SK-N-SH (cell line): Measurements from ENCODE around the gene TIGIT. TPM values are rescaled to one million over a fixed set of nuclear protein-coding genes. Genes with fewer than 3 reads are reported as not detected.

ENCODE experiments used
- CTCF ChIA-PET: fragments of 300-600, 350-600 bp; formaldehyde crosslinking; extraction: SDS; loops from one replicate; lab custom pipeline; 2021; lab: Yijun Ruan, JAX
- POLR2A ChIA-PET: fragments of 350-600 bp; sonication (Branson Sonifier 250); formaldehyde crosslinking; extraction: SDS; loops from one replicate; lab custom pipeline; 2020; ENCODE audit warnings: antibody characterized with exemption, inconsistent platforms; lab: Yijun Ruan, JAX
- DNase-seq: peaks from one replicate; pipeline ENCODE4 v3.0.0; 2012
- H2AFZ ChIP-seq: fragments of 200-600 bp; sonication (generic); 2 replicates; pipeline ENCODE4 v1.8.1; 2016; ENCODE audit warnings: antibody characterized with exemption, mild to moderate bottlenecking, low read depth
- H3F3A ChIP-seq: fragments of 200-600 bp; sonication (generic); replicated peaks from 2 replicates; pipeline ENCODE3; 2016; ENCODE audit warnings: antibody characterized with exemption, mild to moderate bottlenecking; ENCODE audit not compliant: insufficient read depth
- H3K27ac ChIP-seq, 2 experiments: fragments of 200-500 bp in 1 of 2; fragments of 200-600 bp in 1 of 2; sonication (Bioruptor generic) in 1 of 2; sonication (generic), shearing (Covaris generic) in 1 of 2; 2 replicates each; pipeline versions ENCODE4 v1.5.1 to v1.6.1; 2014 to 2016; ENCODE audit warnings: low read depth in 2 of 2, inconsistent platforms in 1 of 2, low read length in 1 of 2, mild to moderate bottlenecking in 1 of 2, mixed read lengths in 1 of 2
- H3K27me3 ChIP-seq: fragments of 200-600 bp; sonication (generic), shearing (Covaris generic); 2 replicates; pipeline ENCODE4 v1.6.1; 2016; ENCODE audit warnings: mixed run types; ENCODE audit not compliant: insufficient read depth
- H3K36me3 ChIP-seq, 2 experiments: fragments of 200-500 bp in 1 of 2; fragments of 200-600 bp in 1 of 2; sonication (Bioruptor generic) in 1 of 2; sonication (generic) in 1 of 2; replicated peaks in 1 of 2; 2 replicates each; pipeline versions ENCODE3 to v1.5.1; 2014 to 2016; ENCODE audit warnings: low read length in 1 of 2, mild to moderate bottlenecking in 1 of 2; ENCODE audit not compliant: insufficient read depth in 2 of 2, control insufficient read depth in 1 of 2
- H3K4me1 ChIP-seq, 2 experiments: fragments of 200-500 bp in 1 of 2; fragments of 200-600 bp in 1 of 2; sonication (Bioruptor generic) in 1 of 2; sonication (generic), shearing (Covaris generic) in 1 of 2; 2 replicates each; pipeline versions ENCODE4 v1.5.1 to v1.6.1; 2014 to 2016; ENCODE audit warnings: low read depth in 1 of 2, low read length in 1 of 2, mixed run types in 1 of 2; ENCODE audit not compliant: insufficient read depth in 2 of 2, control insufficient read depth in 1 of 2
- H3K4me2 ChIP-seq: fragments of 200-600 bp; sonication (generic), shearing (Covaris generic); 2 replicates; pipeline ENCODE4 v1.6.1; 2017; ENCODE audit warnings: mixed run types
- H3K4me3 ChIP-seq, 2 experiments: fragments of 200-500 bp in 1 of 2; fragments of 200-600 bp in 1 of 2; sonication (Bioruptor generic) in 1 of 2; sonication (generic), shearing (Covaris generic) in 1 of 2; 2 replicates each; pipeline versions ENCODE4 v1.5.1 to v1.8.1; 2014 to 2016; ENCODE audit warnings: low read depth in 2 of 2, inconsistent platforms in 1 of 2, low read length in 1 of 2, mild to moderate bottlenecking in 1 of 2, mixed read lengths in 1 of 2, moderate library complexity in 1 of 2
- H3K79me2 ChIP-seq: fragments of 200-600 bp; sonication (generic); 2 replicates; pipeline ENCODE4 v1.8.1; 2017; ENCODE audit warnings: mild to moderate bottlenecking; ENCODE audit not compliant: insufficient read depth
- H3K9ac ChIP-seq: fragments of 200-600 bp; sonication (generic); 2 replicates; pipeline ENCODE4 v1.6.1; 2017; ENCODE audit warnings: mixed run types
- H3K9me2 ChIP-seq: fragments of 200-600 bp; sonication (generic); 2 replicates; pipeline ENCODE4 v1.6.1; 2017; ENCODE audit warnings: mixed run types
- H3K9me3 ChIP-seq: fragments of 200-600 bp; sonication (generic); 2 replicates; pipeline ENCODE4 v1.6.1; 2017; ENCODE audit warnings: mixed run types, mild to moderate bottlenecking, moderate library complexity
- H4K20me1 ChIP-seq: fragments of 200-600 bp; sonication (generic); 2 replicates; pipeline ENCODE4 v1.6.1; 2017; ENCODE audit warnings: mild to moderate bottlenecking, mixed run types; ENCODE audit not compliant: insufficient read depth
- ELF1 ChIP-seq: IDR thresholded peaks from 2 replicates; pipeline ENCODE4 v1.4.0; 2012
- EZH2phosphoT487 ChIP-seq: fragments of 200-600 bp; sonication (generic); IDR thresholded peaks from 2 replicates; pipeline ENCODE4 v1.6.1; 2017; ENCODE audit warnings: low read depth, mixed run types, mild to moderate bottlenecking, antibody characterized with exemption, moderate library complexity, borderline replicate concordance
- FOXJ3 ChIP-seq: sonication (generic); formaldehyde crosslinking; IDR thresholded peaks from 2 replicates; pipeline ENCODE4 v1.5.1; 2020; ENCODE audit warnings: mild to moderate bottlenecking, missing genetic modification reagents
- GABPA ChIP-seq: IDR thresholded peaks from 2 replicates; pipeline ENCODE4 v1.4.0; 2012; ENCODE audit warnings: low read depth, mild to moderate bottlenecking
- JUND ChIP-seq: IDR thresholded peaks from 2 replicates; pipeline ENCODE4 v1.4.0; 2012
- MXI1 ChIP-seq: IDR thresholded peaks from 2 replicates; pipeline ENCODE4 v1.6.1; 2012; ENCODE audit warnings: mild to moderate bottlenecking, low read depth, low read length, improper control_type of control experiment
- SMC3 ChIP-seq: IDR thresholded peaks from 2 replicates; pipeline ENCODE4 v1.6.1; 2012; ENCODE audit warnings: low read depth, low read length, improper control_type of control experiment
- TEAD4 ChIP-seq: IDR thresholded peaks from 2 replicates; pipeline ENCODE4 v1.4.0; 2012; ENCODE audit warnings: mild to moderate bottlenecking, borderline replicate concordance; ENCODE audit not compliant: insufficient read depth
- WGBS: methylation state at CpG from one replicate; pipeline ENCODE4 v1.1.6; 2017; ENCODE audit warnings: low lambda C conversion rate; 5-methylcytosine and 5-hydroxymethylcytosine counted together
- polyA plus RNA-seq, 3 experiments: library from polyadenylated mRNA; depleted of rRNA; stranded (reverse); fragments of >200 nt; gene quantifications; 2 replicates each; pipeline ENCODE4 v1.2.3, GENCODE V29; 2012
- TF ChIP-seq, protein P1 (sequence below): IDR thresholded peaks from 2 replicates; pipeline ENCODE4 v1.6.1; 2012; ENCODE audit warnings: mild to moderate bottlenecking, low read depth, low read length, moderate library complexity
- TF ChIP-seq, protein P2 (sequence below): fragments of 150-350 bp; IDR thresholded peaks from 2 replicates; pipeline ENCODE4 v1.6.1; 2016; ENCODE audit warnings: mild to moderate bottlenecking, low read depth, low read length
- TF ChIP-seq, protein P3 (sequence below): IDR thresholded peaks from 2 replicates; pipeline ENCODE4 v1.4.0; 2012; ENCODE audit warnings: low read depth, borderline replicate concordance
- TF ChIP-seq, protein P4 (sequence below): fragments of 150-350 bp; IDR thresholded peaks from 2 replicates; pipeline ENCODE4 v1.6.1; 2017; ENCODE audit warnings: antibody characterized with exemption, low read length, low read depth, borderline replicate concordance
- TF ChIP-seq, protein P5 (sequence below): IDR thresholded peaks from 2 replicates; pipeline ENCODE4 v1.4.0; 2012; ENCODE audit warnings: low read depth

The TIGIT gene
- polyA plus RNA-seq, 1 of the 3 experiments (the other 2 are of a cell fraction), result not detected

DNA sequence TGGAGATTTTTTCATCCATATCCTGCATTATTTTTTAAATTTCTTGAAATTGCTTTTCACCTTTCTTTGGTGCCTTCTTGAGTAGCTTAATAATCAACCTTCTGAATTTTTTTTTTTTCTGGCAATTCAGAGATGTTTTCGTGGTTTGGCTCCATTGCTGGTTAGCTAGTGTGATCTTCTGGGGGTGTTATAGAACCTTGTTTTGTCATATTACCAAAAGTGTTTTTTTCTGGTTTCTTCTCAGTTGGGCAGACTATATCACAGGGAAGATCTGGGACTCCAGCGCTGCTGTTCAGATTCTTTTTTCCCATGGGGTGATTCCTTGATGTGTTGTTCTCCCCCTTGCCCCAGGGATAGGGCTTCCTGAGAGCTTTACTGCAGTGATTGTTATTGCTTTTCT, 23.8 kb upstream of the TIGIT start:
- POLR2A ChIA-PET, result no interaction called here
- H3K4me3 ChIP-seq, result no peak overlapping the region
- H3K9me3 ChIP-seq, result no peaks in the 10 kb centered on the region
- H3K27me3 ChIP-seq, result no peaks in the 10 kb centered on the region
- CTCF ChIA-PET, result interaction anchor here (1.2 kb wide), 1 partner anchor 21 kb away, joined by 5 read pairs; no protein-coding TSS in a partner anchor
- H3F3A ChIP-seq, result no peaks in the 10 kb centered on the region
- H3K4me2 ChIP-seq, result no peak overlapping the region
- no peaks in the 10 kb centered on the region for H3K36me3 ChIP-seq
- TF ChIP-seq GABPA, result no peak
- TF ChIP-seq, protein P1, sequence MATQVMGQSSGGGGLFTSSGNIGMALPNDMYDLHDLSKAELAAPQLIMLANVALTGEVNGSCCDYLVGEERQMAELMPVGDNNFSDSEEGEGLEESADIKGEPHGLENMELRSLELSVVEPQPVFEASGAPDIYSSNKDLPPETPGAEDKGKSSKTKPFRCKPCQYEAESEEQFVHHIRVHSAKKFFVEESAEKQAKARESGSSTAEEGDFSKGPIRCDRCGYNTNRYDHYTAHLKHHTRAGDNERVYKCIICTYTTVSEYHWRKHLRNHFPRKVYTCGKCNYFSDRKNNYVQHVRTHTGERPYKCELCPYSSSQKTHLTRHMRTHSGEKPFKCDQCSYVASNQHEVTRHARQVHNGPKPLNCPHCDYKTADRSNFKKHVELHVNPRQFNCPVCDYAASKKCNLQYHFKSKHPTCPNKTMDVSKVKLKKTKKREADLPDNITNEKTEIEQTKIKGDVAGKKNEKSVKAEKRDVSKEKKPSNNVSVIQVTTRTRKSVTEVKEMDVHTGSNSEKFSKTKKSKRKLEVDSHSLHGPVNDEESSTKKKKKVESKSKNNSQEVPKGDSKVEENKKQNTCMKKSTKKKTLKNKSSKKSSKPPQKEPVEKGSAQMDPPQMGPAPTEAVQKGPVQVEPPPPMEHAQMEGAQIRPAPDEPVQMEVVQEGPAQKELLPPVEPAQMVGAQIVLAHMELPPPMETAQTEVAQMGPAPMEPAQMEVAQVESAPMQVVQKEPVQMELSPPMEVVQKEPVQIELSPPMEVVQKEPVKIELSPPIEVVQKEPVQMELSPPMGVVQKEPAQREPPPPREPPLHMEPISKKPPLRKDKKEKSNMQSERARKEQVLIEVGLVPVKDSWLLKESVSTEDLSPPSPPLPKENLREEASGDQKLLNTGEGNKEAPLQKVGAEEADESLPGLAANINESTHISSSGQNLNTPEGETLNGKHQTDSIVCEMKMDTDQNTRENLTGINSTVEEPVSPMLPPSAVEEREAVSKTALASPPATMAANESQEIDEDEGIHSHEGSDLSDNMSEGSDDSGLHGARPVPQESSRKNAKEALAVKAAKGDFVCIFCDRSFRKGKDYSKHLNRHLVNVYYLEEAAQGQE, result no peak
- no peak for TF ChIP-seq MXI1
- TF ChIP-seq, protein P2, sequence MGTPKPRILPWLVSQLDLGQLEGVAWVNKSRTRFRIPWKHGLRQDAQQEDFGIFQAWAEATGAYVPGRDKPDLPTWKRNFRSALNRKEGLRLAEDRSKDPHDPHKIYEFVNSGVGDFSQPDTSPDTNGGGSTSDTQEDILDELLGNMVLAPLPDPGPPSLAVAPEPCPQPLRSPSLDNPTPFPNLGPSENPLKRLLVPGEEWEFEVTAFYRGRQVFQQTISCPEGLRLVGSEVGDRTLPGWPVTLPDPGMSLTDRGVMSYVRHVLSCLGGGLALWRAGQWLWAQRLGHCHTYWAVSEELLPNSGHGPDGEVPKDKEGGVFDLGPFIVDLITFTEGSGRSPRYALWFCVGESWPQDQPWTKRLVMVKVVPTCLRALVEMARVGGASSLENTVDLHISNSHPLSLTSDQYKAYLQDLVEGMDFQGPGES, result no peak
- TF ChIP-seq TEAD4, result no peak
- TF ChIP-seq, protein P3, sequence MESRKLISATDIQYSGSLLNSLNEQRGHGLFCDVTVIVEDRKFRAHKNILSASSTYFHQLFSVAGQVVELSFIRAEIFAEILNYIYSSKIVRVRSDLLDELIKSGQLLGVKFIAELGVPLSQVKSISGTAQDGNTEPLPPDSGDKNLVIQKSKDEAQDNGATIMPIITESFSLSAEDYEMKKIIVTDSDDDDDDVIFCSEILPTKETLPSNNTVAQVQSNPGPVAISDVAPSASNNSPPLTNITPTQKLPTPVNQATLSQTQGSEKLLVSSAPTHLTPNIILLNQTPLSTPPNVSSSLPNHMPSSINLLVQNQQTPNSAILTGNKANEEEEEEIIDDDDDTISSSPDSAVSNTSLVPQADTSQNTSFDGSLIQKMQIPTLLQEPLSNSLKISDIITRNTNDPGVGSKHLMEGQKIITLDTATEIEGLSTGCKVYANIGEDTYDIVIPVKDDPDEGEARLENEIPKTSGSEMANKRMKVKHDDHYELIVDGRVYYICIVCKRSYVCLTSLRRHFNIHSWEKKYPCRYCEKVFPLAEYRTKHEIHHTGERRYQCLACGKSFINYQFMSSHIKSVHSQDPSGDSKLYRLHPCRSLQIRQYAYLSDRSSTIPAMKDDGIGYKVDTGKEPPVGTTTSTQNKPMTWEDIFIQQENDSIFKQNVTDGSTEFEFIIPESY, result no peak
- TF ChIP-seq ELF1, result no peak
- TF ChIP-seq SMC3, result no peak
- TF ChIP-seq, protein P4, sequence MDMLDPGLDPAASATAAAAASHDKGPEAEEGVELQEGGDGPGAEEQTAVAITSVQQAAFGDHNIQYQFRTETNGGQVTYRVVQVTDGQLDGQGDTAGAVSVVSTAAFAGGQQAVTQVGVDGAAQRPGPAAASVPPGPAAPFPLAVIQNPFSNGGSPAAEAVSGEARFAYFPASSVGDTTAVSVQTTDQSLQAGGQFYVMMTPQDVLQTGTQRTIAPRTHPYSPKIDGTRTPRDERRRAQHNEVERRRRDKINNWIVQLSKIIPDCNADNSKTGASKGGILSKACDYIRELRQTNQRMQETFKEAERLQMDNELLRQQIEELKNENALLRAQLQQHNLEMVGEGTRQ, result no peak
- TF ChIP-seq, protein P5, sequence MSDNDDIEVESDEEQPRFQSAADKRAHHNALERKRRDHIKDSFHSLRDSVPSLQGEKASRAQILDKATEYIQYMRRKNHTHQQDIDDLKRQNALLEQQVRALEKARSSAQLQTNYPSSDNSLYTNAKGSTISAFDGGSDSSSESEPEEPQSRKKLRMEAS, result no peak
- no peak for TF ChIP-seq EZH2phosphoT487
- TF ChIP-seq FOXJ3 (CRISPR knock-in tag), result no peak
- TF ChIP-seq JUND, result no peak
- H4K20me1 ChIP-seq, result no peaks in the 10 kb centered on the region
- H2AFZ ChIP-seq, result no peak overlapping the region
- H3K4me1 ChIP-seq, result no peaks in the 10 kb centered on the region
- no peaks in the 10 kb centered on the region for H3K9me2 ChIP-seq
- 22% methylated on average over 2 of the region's 2 CpGs for WGBS
- H3K27ac ChIP-seq, result no peak overlapping the region
- H3K79me2 ChIP-seq, result no peaks in the 10 kb centered on the region
- H3K9ac ChIP-seq, result no peak overlapping the region
- no peak for DNase-seq
